A549 treated with GW870086 at 1 μM for 4 hours (cell line): ENCODE data around the gene PKLR. TPM values are rescaled to one million over a fixed set of nuclear protein-coding genes. Genes with fewer than 3 reads are reported as not detected.

ENCODE experiments used
- total RNA-seq: library from RNA; stranded (reverse); fragments of 200-300 nt; extraction: Qiagen RNA extraction; gene quantifications from 5 replicates; pipeline ENCODE4 v1.2.3, GENCODE V29; 2022; ENCODE audit warnings: low read depth

Gene PKLR
- total RNA-seq: not detected in 5 replicates

DNA sequence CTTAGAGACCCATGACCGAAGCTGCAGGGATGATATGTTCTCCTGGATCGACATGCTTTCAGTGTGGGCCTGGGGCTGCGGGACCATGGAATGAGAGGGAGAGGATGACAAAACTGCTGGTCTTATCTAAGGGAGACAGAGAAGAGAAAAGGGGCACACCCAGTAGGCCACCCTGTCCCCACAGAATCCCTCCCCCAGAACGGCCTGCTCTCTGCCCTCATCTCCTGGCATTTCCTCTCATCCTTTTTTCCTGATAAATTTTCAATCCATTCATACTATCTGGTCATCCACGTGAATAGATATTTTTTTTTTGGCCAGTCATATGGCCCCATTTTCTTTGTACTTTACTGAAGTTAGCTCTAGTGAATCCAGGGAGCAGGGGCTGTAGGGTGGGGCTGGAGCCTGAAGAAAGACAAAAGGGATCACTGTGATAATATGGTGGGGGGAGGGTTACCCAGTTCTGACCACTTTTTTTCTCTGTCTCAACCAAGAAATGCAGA is at the start of gene PKLR:
Gene PKLR, minus strand, starts transcription at position 97 of the 500 bp plus-strand sequence. Its CDS starts 43 bp downstream, at position 54.

DNA sequence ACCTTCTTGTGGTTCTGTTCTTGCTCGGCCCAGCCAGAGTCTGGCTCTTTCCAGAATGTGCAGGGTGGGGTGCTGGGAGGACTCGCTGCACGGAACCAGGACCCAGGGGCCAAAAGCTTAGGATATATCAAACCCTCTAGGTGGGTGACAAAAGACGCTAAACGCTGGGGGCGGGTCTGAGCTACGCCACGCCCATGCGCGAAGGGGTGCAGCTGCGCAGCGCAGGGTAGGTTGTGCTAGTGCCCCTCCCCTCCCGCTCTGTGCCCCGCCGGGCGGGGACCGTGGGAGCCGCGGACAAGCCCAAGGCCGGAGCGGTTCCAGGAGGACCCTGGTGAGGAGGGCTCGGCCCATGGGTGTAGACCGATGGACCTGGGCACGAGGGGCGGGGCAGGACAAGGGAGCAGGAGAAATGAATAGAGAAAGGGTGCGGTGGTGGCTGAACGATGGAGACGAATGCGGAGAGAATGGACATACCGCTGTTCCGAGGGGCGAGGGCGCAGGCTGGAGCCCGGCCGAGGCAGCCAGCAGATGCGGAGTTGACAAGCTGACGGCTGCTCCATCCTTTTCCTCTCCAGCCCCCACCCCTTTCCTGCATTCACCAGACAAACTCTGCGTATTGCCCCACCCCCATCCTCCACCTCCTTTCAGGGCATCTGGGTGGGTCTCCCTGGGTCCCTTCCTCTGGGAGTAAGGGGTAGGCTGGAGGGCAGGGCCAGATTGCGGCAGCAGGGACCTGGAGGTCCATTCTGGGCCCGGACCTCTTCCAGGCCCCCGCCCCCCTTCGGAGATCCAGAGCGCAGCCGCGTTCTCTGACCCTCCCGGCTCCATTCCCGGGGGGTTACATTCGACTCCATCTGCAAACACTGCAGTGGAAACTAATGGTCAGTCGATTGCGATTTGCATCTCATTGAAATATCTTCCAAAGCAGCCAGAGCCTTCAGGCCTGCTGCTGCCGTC is 19.7 kb upstream of the PKLR start, which contains the start of gene RUSC1:
Gene RUSC1, plus strand, starts transcription at position 234 of the 957 bp plus-strand sequence. CDS start 880 bp downstream, outside the sequence.

DNA sequence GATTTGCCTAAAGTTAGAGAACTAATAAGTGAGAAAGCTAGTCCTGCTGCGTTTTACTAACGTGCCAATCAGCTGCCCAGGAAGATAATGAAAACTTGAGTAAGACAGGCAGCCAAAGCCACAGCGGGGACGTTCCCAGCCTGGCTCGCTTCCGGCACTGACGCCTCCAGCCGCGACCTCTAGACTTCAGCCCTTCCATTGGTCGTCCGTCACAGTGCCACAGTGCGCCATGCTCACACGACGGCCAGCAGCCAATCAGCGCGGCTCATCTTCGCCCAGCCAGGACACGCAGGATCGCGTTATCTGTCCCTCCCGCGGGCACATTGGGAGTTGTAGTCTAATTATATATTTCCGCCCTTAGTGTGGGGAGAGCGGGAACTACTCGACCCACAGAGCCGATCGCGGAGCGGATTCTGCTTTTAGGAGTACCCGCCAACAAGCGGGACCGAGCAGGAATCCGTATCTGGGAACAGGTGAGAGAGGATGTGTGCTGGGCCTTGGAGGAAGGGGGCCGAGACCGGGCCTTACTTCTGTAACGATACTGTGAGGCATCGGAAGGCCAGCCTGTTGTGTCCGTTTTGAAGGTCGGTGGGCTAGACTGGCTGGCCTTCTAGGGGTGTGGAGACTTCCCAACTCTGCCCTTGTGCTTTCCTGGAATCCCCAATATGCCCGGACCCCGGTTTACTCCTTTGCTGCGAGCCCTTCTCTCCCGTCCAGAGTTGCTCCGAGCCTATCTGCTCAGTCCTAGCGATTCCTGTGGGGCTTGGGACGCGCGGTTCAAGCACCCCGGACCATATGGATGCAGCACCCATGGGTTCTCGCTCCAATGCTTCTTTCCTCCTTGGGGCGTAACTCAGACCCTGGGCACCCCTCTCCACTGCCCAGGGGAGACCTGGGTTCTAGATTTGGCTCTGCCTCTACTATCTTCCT is 7.5 kb upstream of the PKLR start, which contains the start of gene FDPS:
Gene FDPS, plus strand, starts transcription at position 374 of the 930 bp plus-strand sequence. CDS start 924 bp downstream, outside the sequence.

DNA sequence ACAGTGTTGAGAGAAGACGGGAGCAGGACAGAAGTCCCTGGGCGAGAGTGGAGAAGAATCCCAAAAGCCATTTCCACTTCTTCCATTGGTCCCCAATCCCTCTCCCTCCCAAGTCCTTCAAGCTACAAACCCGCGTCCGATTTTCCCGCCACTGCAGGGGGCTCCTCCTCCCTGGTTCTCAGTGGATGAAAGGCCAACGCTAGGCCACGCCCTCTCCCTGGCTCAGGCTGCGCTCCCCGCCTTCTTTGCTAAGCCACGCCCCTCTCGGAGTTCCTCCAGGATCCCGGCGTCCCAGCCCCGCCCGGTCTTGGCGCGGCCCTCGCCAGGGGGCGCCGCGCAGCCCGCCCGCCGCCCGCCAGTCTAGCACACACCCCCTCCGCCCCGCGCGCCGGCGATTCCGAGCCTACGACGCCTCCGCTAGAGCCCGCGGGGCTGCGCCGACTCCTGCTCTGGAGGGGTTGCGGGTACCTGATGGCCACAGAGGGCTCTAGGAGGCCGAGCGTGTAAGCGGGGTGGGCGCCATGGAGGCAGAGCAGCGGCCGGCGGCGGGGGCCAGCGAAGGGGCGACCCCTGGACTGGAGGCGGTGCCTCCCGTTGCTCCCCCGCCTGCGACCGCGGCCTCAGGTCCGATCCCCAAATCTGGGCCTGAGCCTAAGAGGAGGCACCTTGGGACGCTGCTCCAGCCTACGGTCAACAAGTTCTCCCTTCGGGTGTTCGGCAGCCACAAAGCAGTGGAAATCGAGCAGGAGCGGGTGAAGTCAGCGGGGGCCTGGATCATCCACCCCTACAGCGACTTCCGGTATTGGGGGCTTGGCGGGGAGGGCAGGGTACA is 24.0 kb downstream of the PKLR start, which contains the start of gene HCN3:
Gene HCN3, plus strand, starts transcription at position 394 of the 832 bp plus-strand sequence. Its CDS starts 128 bp downstream, at position 522.

DNA sequence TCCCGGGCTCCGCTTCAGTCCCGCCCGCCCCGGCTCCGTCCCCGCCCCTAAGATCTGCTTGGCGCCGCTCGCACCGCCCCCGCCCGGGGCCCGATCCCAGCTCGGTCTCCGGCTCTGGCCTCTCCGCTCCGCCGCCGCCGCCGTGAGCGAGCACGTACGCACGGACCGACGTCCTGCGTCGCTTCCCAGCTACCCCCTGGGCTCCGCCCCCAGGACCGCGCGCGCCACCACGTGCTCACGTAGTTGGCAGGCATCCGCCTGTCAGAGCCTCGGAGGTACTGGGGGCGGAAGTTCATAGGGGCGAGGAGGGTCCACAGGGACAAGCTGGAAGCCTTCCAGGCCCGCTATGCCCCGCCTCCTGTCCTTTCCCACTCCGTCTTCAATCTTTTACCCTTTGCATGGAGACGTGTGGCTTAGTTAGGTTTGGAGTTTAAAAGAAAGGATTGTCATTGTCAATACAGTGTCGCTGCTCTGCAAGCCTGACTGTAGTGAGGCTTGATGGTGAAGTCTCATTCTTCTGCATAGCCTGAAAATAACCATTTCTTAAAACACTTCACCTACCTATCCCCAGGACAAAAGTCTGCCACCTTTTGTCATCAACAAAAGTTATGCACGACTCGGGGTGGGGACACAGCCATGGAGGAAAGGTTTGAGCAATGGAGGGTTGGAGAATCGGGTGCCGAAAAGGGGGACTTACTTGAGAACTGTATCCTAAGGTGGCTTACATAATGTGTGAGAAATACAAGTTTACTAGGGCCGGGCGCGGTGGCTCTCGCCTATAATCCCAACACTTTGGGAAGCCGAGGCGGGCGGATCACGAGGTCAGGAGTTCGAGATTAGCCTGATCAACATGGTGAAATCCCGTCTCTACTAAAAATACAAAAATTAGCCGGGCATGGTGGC is 27.6 kb downstream of the PKLR start, which contains the start of gene CLK2:
Gene CLK2, minus strand, starts transcription at position 162 of the 903 bp plus-strand sequence. CDS start 2,527 bp downstream, outside the sequence.

DNA sequence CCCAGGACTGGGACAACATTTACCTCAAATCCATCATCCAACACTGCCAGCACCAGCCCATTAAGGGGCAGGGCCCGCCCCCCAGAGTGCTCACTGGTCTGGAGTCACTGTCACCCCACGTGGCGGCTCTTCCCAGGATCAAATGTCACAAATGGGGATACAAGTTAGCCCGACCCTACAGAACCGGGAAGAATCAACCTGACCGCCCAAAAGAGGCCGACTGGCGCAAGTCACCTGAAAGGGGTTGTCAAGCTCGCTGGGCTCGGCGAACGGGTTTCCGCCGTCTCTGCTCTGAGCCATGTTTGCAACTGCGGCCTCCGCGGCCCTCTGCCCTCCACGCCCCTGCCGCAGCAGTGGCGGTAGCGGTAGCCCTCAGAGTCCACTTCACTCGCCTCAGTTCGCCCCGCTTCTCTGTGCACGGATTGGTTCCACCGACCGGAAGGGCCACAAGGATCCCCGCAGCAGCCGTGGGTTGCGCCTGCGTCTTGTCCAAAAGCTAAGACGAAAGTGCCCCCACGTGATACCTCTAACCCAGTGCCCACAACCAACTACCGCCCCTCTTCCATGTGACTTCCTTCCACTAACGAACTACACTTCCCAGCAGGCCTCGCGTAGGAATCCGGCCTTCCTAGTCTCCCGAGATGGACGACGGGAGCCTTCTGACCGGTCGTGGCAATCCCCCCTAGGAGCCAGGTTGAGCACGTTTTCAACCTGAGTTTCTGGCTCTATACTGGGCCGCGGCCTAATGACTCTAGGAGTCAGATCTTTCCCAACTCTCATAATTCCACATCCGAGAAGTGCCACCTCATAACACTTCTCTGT is 39.2 kb downstream of the PKLR start, which contains the start of gene SCAMP3:
Gene SCAMP3, minus strand, starts transcription at position 509 of the 822 bp plus-strand sequence. Its CDS starts 209 bp downstream, at position 300.

DNA sequence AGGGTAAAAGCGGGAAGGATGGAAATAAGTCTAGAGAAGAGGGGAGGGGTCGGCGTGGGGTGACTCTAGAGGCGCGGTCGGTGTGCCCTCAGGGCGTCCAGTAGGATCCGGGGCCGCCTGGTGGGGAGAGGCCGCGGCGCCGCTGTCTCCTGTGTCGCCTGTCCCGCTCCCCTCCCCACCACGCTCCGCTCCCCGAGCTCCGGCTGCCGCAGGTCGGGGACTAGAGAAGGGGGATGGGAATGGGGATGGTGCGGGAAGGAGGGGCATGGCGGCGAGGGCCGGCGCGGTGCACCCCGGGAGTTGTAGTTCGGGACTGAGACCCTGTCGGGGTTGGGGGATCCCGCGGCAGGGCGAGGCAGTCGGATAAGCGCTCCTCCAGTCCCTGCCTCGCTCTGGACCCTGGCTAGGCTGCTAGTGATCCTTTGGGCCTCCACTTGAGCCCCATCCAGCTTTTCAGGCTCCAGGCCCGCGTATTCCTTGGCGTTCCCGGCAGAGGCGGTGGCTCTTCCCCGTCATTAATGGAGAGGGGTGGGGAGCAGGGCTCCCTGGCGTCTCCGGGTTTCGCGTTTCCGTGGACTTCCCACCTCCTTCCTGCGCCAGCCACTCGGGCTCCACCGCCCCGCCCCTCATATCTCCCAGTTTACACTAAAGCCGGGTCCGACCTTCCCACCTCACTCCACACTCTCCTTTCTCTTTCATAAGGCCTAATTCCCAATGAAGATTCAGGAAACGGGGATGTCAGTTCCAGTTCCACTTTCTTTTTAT is 45.8 kb downstream of the PKLR start, which contains the start of gene ENTREP3:
Gene ENTREP3, minus strand, starts transcription at position 241 of the 765 bp plus-strand sequence. CDS start 606 bp downstream, outside the sequence.

Other genes with a start within 250 kb of the PKLR start
- 12.2 to 13.0 TPM (median 12.4 TPM) in 5 replicates for gene EFNA4, start 237.7 kb downstream of the PKLR start, total RNA-seq
- 6.9 to 11.0 TPM (median 10.3 TPM) in 5 replicates for gene EFNA3, start 222.6 kb downstream of the PKLR start, total RNA-seq
- gene EFNA1, start 173.6 kb downstream of the PKLR start, total RNA-seq: 23.0 to 32.0 TPM (median 28.5 TPM) in 5 replicates
- gene SLC50A1, start 165.6 kb downstream of the PKLR start, total RNA-seq: 30.2 to 37.7 TPM (median 35.4 TPM) in 5 replicates
- 69.8 to 112 TPM (median 98.4 TPM) in 5 replicates for gene DPM3, start 160.9 kb downstream of the PKLR start, total RNA-seq
- 222 to 262 TPM (median 235 TPM) in 5 replicates for gene KRTCAP2, start 128.1 kb downstream of the PKLR start, total RNA-seq
- 1.8 to 2.9 TPM (median 2.6 TPM) in 5 replicates for gene TRIM46, start 127.6 kb downstream of the PKLR start, total RNA-seq
- gene THBS3, start 93.5 kb downstream of the PKLR start, total RNA-seq: 6.0 to 10.7 TPM (median 8.4 TPM) in 5 replicates
- 65.8 to 81.8 TPM (median 76.1 TPM) in 5 replicates for gene MTX1, start 92.7 kb downstream of the PKLR start, total RNA-seq
- gene ENTREP3, start 46.0 kb downstream of the PKLR start, total RNA-seq: 26.5 to 34.2 TPM (median 33.7 TPM) in 5 replicates
- 99.5 to 134 TPM (median 118 TPM) in 5 replicates for gene SCAMP3, start 39.1 kb downstream of the PKLR start, total RNA-seq
- gene CLK2, start 27.9 kb downstream of the PKLR start, total RNA-seq: 21.2 to 25.1 TPM (median 23.8 TPM) in 5 replicates
- gene HCN3, start 24.0 kb downstream of the PKLR start, total RNA-seq: 3.2 to 6.4 TPM (median 5.2 TPM) in 5 replicates
- gene FDPS, start 7.4 kb upstream of the PKLR start, total RNA-seq: 155 to 179 TPM (median 165 TPM) in 5 replicates
- 40.2 to 54.7 TPM (median 53.4 TPM) in 5 replicates for gene RUSC1, start 19.5 kb upstream of the PKLR start, total RNA-seq